Measurements from ENCODE around the gene DMRT1. TPM values are rescaled to one million over a fixed set of nuclear protein-coding genes. Genes with fewer than 3 reads are reported as not detected.

The DMRT1 gene
- total RNA-seq, 1 experiment from 2014 or later: not detected

DNA sequence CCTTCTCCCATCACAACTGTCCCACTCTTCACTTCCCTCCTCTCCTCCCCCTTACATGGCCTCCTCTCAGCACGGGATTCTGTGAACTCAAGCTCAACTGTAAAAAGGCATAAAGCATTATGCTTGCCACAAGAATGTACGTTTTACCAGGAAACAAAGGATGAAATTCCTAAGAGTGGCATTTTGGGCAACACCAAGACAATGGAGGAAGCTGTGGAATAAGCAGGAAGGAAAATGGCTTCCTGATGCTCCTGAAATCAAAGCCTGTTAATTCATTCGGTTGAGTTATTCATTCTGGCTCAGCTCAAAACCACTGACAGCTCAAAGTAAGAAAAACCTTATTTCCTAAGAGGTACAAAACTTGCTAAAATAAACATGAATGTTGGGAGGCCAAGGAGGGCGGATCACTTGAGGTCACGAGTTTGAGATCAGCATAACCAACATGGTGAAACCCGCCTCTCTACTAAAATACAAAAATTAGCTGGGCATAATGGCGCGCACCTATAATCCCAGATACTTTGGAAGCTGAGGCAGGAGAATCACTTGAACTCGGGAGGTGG, 40.8 kb upstream of the DMRT1 start:
- no TSS peak for BruUV-seq (replicated peaks)
- CTCF ChIA-PET: no interaction called here
- H3K4me1 ChIP-seq (ENCODE audit: control insufficient read depth, insufficient read depth, low read length): no peaks in the 10 kb centered on the region
- H3K36me3 ChIP-seq (ENCODE audit: control insufficient read depth, insufficient read depth, low read length): no peaks in the 10 kb centered on the region
- no peak overlapping the region for H3K4me3 ChIP-seq (ENCODE audit: low read depth in 2 of 2, low read length in 2 of 2)
- H3K27me3 ChIP-seq (ENCODE audit: control insufficient read depth, insufficient read depth, low read length): no peaks in the 10 kb centered on the region
- ATAC-seq (no peak), DNase-seq (ENCODE audit: low read depth, low spot score) (no peak)
- H3K27ac ChIP-seq (ENCODE audit: low read length): no peak overlapping the region
- in situ Hi-C loops (cut with HindIII; ENCODE audit: low pct_unique_long_range_greater_than_20kb, low sequenced_read_pairs) (no loop called here), intact Hi-C loops (cut with micrococcal nuclease; ENCODE audit: unreplicated experiment) (no loop called here)
- TF ChIP-seq POLR2AphosphoS5 (IDR thresholded peaks at IDR 0.05; ENCODE audit: low read depth, low read length) (no peak), TCF7L2 (IDR thresholded peaks at IDR 0.05; ENCODE audit: low read depth, low read length) (no peak), SIN3A (IDR thresholded peaks at IDR 0.05; ENCODE audit: borderline replicate concordance, insufficient read depth, low read depth, low read length) (no peak)
- TF ChIP-seq, protein P1, sequence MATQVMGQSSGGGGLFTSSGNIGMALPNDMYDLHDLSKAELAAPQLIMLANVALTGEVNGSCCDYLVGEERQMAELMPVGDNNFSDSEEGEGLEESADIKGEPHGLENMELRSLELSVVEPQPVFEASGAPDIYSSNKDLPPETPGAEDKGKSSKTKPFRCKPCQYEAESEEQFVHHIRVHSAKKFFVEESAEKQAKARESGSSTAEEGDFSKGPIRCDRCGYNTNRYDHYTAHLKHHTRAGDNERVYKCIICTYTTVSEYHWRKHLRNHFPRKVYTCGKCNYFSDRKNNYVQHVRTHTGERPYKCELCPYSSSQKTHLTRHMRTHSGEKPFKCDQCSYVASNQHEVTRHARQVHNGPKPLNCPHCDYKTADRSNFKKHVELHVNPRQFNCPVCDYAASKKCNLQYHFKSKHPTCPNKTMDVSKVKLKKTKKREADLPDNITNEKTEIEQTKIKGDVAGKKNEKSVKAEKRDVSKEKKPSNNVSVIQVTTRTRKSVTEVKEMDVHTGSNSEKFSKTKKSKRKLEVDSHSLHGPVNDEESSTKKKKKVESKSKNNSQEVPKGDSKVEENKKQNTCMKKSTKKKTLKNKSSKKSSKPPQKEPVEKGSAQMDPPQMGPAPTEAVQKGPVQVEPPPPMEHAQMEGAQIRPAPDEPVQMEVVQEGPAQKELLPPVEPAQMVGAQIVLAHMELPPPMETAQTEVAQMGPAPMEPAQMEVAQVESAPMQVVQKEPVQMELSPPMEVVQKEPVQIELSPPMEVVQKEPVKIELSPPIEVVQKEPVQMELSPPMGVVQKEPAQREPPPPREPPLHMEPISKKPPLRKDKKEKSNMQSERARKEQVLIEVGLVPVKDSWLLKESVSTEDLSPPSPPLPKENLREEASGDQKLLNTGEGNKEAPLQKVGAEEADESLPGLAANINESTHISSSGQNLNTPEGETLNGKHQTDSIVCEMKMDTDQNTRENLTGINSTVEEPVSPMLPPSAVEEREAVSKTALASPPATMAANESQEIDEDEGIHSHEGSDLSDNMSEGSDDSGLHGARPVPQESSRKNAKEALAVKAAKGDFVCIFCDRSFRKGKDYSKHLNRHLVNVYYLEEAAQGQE (IDR thresholded peaks at IDR 0.05; ENCODE audit: insufficient read depth in 1 of 2, low read depth in 2 of 2, low read length in 1 of 2): no peak
- TF ChIP-seq, protein P2, sequence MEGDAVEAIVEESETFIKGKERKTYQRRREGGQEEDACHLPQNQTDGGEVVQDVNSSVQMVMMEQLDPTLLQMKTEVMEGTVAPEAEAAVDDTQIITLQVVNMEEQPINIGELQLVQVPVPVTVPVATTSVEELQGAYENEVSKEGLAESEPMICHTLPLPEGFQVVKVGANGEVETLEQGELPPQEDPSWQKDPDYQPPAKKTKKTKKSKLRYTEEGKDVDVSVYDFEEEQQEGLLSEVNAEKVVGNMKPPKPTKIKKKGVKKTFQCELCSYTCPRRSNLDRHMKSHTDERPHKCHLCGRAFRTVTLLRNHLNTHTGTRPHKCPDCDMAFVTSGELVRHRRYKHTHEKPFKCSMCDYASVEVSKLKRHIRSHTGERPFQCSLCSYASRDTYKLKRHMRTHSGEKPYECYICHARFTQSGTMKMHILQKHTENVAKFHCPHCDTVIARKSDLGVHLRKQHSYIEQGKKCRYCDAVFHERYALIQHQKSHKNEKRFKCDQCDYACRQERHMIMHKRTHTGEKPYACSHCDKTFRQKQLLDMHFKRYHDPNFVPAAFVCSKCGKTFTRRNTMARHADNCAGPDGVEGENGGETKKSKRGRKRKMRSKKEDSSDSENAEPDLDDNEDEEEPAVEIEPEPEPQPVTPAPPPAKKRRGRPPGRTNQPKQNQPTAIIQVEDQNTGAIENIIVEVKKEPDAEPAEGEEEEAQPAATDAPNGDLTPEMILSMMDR (IDR thresholded peaks at IDR 0.05): no peak
- H3K9me3 ChIP-seq (ENCODE audit: control insufficient read depth, insufficient read depth, low read depth, low read length): no peaks in the 10 kb centered on the region
- POLR2A ChIA-PET: no interaction called here

DNA sequence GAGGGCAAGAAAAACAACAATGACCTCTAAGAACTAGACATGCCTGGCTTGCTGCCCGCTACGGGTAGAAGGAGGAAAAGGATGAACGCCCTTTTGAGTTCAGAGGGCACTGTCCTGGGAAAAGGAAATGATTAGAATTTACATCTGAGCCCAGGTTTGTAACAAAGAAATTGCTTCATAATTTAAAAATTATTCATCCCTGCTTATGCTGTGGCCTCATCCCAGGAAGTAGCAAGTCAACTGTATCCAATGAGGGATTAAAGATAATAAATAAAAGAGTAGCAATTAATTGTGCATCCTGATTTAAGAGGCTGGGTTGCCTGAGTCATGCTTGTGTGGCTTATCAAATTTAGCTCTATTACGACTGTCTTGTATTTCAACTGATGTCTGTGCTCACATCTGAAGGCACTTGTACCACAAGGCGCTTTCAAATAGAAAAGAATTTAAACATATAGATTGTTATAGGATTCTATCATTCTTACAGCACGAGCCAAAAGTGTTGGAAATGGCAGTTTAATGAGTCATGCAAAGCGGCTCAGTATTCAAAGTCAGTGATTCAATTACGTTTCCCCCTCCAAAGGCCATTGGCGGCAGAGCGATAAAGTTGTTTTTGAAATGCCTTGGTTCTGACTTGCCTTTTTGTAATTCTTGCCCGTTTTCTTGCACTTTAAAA, 40.0 kb upstream of the DMRT1 start:
- Histone ChIP-seq H3K27me3 (ENCODE audit: control insufficient read depth, insufficient read depth, low read length) (no peaks in the 10 kb centered on the region), H3K27ac (ENCODE audit: low read length) (no peak overlapping the region), H3K4me1 (ENCODE audit: control insufficient read depth, insufficient read depth, low read length) (no peaks in the 10 kb centered on the region), H3K4me3 (ENCODE audit: low read depth in 2 of 2, low read length in 2 of 2) (no peak overlapping the region), H3K9me3 (ENCODE audit: control insufficient read depth, insufficient read depth, low read depth, low read length) (no peaks in the 10 kb centered on the region), H3K36me3 (ENCODE audit: control insufficient read depth, insufficient read depth, low read length) (no peaks in the 10 kb centered on the region)
- DNase-seq (ENCODE audit: low read depth, low spot score): no peak
- POLR2A ChIA-PET: no interaction called here
- TF ChIP-seq POLR2AphosphoS5 (IDR thresholded peaks at IDR 0.05; ENCODE audit: low read depth, low read length) (no peak), TCF7L2 (IDR thresholded peaks at IDR 0.05; ENCODE audit: low read depth, low read length) (no peak), SIN3A (IDR thresholded peaks at IDR 0.05; ENCODE audit: borderline replicate concordance, insufficient read depth, low read depth, low read length) (no peak)
- TF ChIP-seq, protein P1 (IDR thresholded peaks at IDR 0.05; ENCODE audit: insufficient read depth in 1 of 2, low read depth in 2 of 2, low read length in 1 of 2): no peak
- TF ChIP-seq, protein P2 (IDR thresholded peaks at IDR 0.05): no peak
- no peak for ATAC-seq
- BruUV-seq (replicated peaks): no TSS peak
- intact Hi-C loops (cut with micrococcal nuclease; ENCODE audit: unreplicated experiment): no loop called here
- CTCF ChIA-PET: no interaction called here
- in situ Hi-C loops (cut with HindIII; ENCODE audit: low pct_unique_long_range_greater_than_20kb, low sequenced_read_pairs): no loop called here

Data from Panc1 (cell line).